GM12878 (cell line): Measurements from ENCODE around the gene CLMP. TPM values are rescaled to one million over a fixed set of nuclear protein-coding genes. Genes with fewer than 3 reads are reported as not detected.

Experiments used
- ATF3 ChIP-seq: IDR thresholded peaks from 2 replicates; pipeline ENCODE4 v1.6.1; 2011; ENCODE audit warnings: low read depth, mild to moderate bottlenecking, low read length, moderate library complexity, borderline replicate concordance; ENCODE audit errors: extremely low read depth
- BMI1 ChIP-seq: fragments of 450-650 bp; IDR thresholded peaks from 2 replicates; pipeline ENCODE4 v1.6.1; 2016; ENCODE audit warnings: mild to moderate bottlenecking, moderate library complexity, borderline replicate concordance
- CBX5 ChIP-seq: sonication (generic); IDR thresholded peaks from 2 replicates; pipeline ENCODE4 v1.6.1; 2016; ENCODE audit warnings: low read depth, moderate library complexity, mild to moderate bottlenecking, inconsistent platforms
- CEBPB ChIP-seq, 2 experiments: fragments of 150-350 bp in 1 of 2; IDR thresholded peaks; 2 replicates each; pipeline ENCODE4 v1.6.1; 2012 to 2014; ENCODE audit warnings: low read depth in 2 of 2, low read length in 2 of 2, borderline replicate concordance in 1 of 2, inconsistent platforms in 1 of 2
- GABPA ChIP-seq: IDR thresholded peaks from 2 replicates; pipeline ENCODE4 v1.6.1; 2014; ENCODE audit warnings: antibody characterized with exemption, low read depth, mild to moderate bottlenecking, inconsistent platforms
- HDAC2 ChIP-seq: fragments of 200-600 bp; sonication (generic); IDR thresholded peaks from 2 replicates; pipeline ENCODE4 v1.6.1; 2017
- IRF3 ChIP-seq: fragments of 450-650 bp; IDR thresholded peaks from 2 replicates; pipeline ENCODE4 v1.6.1; 2014; ENCODE audit warnings: mild to moderate bottlenecking
- IRF5 ChIP-seq: fragments of 450-650 bp; IDR thresholded peaks from 2 replicates; pipeline ENCODE4 v1.6.1; 2017; ENCODE audit warnings: borderline replicate concordance
- MTA2 ChIP-seq: fragments of 450-650 bp; IDR thresholded peaks from 2 replicates; pipeline ENCODE4 v1.6.1; 2016; ENCODE audit warnings: low read depth, mild to moderate bottlenecking, moderate library complexity
- MYB ChIP-seq: fragments of 150-350 bp; IDR thresholded peaks from 2 replicates; pipeline ENCODE4 v1.6.1; 2014; ENCODE audit warnings: mild to moderate bottlenecking, low read depth, low read length, borderline replicate concordance
- PAX5 ChIP-seq: IDR thresholded peaks from 2 replicates; pipeline ENCODE4 v1.6.1; 2011; ENCODE audit warnings: low read depth, low read length, borderline replicate concordance
- POLR2A ChIP-seq: IDR thresholded peaks from 2 replicates; pipeline ENCODE4 v1.6.1; 2011; ENCODE audit warnings: low read depth, mild to moderate bottlenecking, low read length
- RELA ChIP-seq: fragments of 450-650 bp; IDR thresholded peaks from 2 replicates; pipeline ENCODE4 v1.8.0; 2014; ENCODE audit warnings: borderline replicate concordance; ENCODE audit not compliant: partially characterized antibody
- SIN3A ChIP-seq: IDR thresholded peaks from 2 replicates; pipeline ENCODE4 v1.6.1; 2012; ENCODE audit warnings: low read depth, low read length, improper control_type of control experiment
- YBX1 ChIP-seq: fragments of 450-650 bp; IDR thresholded peaks from 2 replicates; pipeline ENCODE4 v1.6.1; 2016; ENCODE audit warnings: antibody characterized with exemption
- ZNF207 ChIP-seq: fragments of 450-650 bp; IDR thresholded peaks from 2 replicates; pipeline ENCODE4 v1.6.1; 2014; ENCODE audit warnings: antibody characterized with exemption, mild to moderate bottlenecking, borderline replicate concordance
- ZNF687 ChIP-seq: fragments of 450-650 bp; IDR thresholded peaks from 2 replicates; pipeline ENCODE4 v1.6.1; 2017; ENCODE audit warnings: mild to moderate bottlenecking, moderate library complexity
- polyA plus RNA-seq, 11 experiments: library from polyadenylated mRNA; depleted of rRNA in 4 of 11; unstranded in 6 of 11; stranded (reverse) in 5 of 11; fragments of >200 nt; fragmentation: Nextera tagmentation in 4 of 11; fragmentation: Illumina TruSeq in 1 of 11; extraction: Ambion mirVana in 4 of 11; extraction: Trizol in 1 of 11; gene quantifications; 1 replicate in 1 of 11; 2 replicates in 10 of 11; pipeline versions ENCODE4 v1.2.1 to v1.2.3, GENCODE V29; 2011 to 2016; ENCODE audit warnings: inconsistent platforms in 2 of 11, missing spikeins in 2 of 11, low read depth in 1 of 11
- total RNA-seq, 4 experiments: library from RNA; depleted of rRNA in 3 of 4; stranded (reverse); fragments of >200 nt in 3 of 4; fragmentation: Illumina TruSeq in 1 of 4; extraction: Trizol in 1 of 4; gene quantifications; 2 replicates each; pipeline versions ENCODE4 v1.2.1 to v1.2.3, GENCODE V29; 2013 to 2021

CLMP gene
- total and polyA plus RNA-seq, 10 of the 15 experiments (the other 5 are each of a cell fraction or from before 2014, with no cell fraction given), result 0.01 to 0.71 (median 0.20) TPM; not detected in 4

GRCh38 chr11:123069908-123070821 lies 124.9 kb downstream of the CLMP start (continued):
- no peak for TF ChIP-seq BMI1
- TF ChIP-seq RELA, result no peak
- TF ChIP-seq MYB, result no peak
- TF ChIP-seq HDAC2, result no peak
- no peak for TF ChIP-seq ZNF687
- TF ChIP-seq SIN3A, result no peak
- TF ChIP-seq MTA2, result peak; percentile 49
- no peak for TF ChIP-seq ZNF207
- TF ChIP-seq IRF5, result no peak
- TF ChIP-seq GABPA, result 0 out of 2 replicates have a peak, but pooled peaks have one; percentile 39
- TF ChIP-seq ATF3, result no peak
- TF ChIP-seq IRF3, result no peak
- TF ChIP-seq YBX1, result no peak
- TF ChIP-seq PAX5, result no peak
- no peak for TF ChIP-seq CBX5
- TF ChIP-seq POLR2A, result no peak
- TF ChIP-seq CEBPB (IDR thresholded peaks at IDR 0.05; ENCODE audit: borderline replicate concordance in 1 of 2, low read depth in 2 of 2, low read length in 2 of 2), result 0 out of 4 replicates have a peak, but pooled peaks of 1 of the 2 experiments have one; percentile 32
